ENCODE measurements around the gene UBE2D4.

UBE2D4 gene

GRCh38 chr7:43902542-43903054 is 23.6 kb upstream of the UBE2D4 start:
- no peak for TF ChIP-seq ZNF274 (IDR thresholded peaks at IDR 0.05; ENCODE audit: low read depth, low read length)
- H3K4me3 ChIP-seq (ENCODE audit: low read length): no peak overlapping the region

DNA sequence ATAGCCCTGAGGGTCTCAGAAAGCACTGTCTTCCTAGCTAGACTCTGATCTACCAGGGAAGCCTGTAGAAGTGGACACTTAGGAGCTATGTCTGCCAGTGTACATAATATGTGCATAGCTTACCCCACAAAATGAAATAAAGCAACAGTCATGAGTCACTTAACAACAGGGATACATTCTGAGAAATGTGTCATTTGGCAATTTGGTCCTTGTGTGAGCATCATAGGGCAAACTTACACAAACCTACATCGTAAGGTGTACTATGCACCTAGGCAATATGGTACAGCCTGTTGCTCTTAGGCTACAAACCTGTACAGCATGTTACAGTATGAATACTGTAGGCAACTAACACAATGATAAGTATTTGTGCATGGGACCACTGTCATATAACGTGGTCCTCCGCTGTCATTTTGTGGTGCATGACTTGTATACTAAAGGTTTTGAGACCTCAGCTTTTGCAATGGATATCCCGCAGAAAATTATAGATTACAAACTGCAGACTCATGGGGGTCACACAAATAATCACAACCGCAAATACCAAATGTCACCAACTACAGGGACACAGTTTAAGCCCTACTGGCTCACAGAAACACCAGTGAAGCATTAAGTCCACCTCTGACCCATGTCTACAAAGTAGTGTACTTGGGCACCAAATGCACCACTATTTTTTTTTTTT is 21.6 kb upstream of the UBE2D4 start:
- no peak overlapping the region for H3K4me3 ChIP-seq (ENCODE audit: low read length)
- TF ChIP-seq ZNF274 (IDR thresholded peaks at IDR 0.05; ENCODE audit: low read depth, low read length): no peak

GRCh38 chr7:43905209-43905946 is 20.9 kb upstream of the UBE2D4 start:
- peak overlapping the region; percentile 63 for H3K4me3 ChIP-seq (ENCODE audit: low read length)
- no peak for TF ChIP-seq ZNF274 (IDR thresholded peaks at IDR 0.05; ENCODE audit: low read depth, low read length)

DNA sequence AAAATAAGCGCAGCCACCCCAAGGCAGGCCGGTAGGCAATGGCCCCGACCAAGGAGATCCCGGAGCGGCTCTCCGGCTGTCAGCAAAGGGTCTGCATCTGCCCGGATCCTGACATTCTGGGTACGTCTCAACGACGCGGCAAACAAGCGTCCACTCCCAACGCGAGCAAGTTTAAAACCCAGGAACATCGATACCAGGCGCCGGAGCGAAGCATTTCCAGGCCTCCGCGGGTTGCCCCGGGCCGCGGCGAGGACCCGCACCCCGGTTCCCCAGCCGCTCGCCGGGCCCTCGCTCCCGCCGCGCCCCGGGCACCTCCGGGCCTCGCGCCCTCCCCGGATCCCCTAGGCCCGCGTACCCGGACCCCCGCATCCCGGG is 20.3 kb upstream of the UBE2D4 start:
- no peak for TF ChIP-seq ZNF274 (IDR thresholded peaks at IDR 0.05; ENCODE audit: low read depth, low read length)
- peak overlapping the region; percentile 63 for H3K4me3 ChIP-seq (ENCODE audit: low read length)

- TF ChIP-seq ZNF274 (IDR thresholded peaks at IDR 0.05; ENCODE audit: low read depth, low read length): no peak
- H3K4me3 ChIP-seq (ENCODE audit: low read length): peak within 1 kb of the TSS; percentile 63
These were observed 19.8 kb upstream of the UBE2D4 start, which contains the start of gene URGCP for GRCh38 chr7:43906331-43907010. Gene URGCP (minus strand): TSS chr7:43906596. CDS start chr7:43906575, 21 bp downstream.

GRCh38 chr7:43914795-43915194 is 11.4 kb upstream of the UBE2D4 start:
- no peak for TF ChIP-seq ZNF274 (IDR thresholded peaks at IDR 0.05; ENCODE audit: low read depth, low read length)

GRCh38 chr7:43915907-43916306 is 10.3 kb upstream of the UBE2D4 start:
- no peak overlapping the region for H3K4me3 ChIP-seq (ENCODE audit: low read length)
- no peak for TF ChIP-seq ZNF274 (IDR thresholded peaks at IDR 0.05; ENCODE audit: low read depth, low read length)

More at GRCh38 chr7:43914795-43915194, 11.4 kb upstream of the UBE2D4 start:
- no peak overlapping the region for H3K4me3 ChIP-seq (ENCODE audit: low read length)

DNA sequence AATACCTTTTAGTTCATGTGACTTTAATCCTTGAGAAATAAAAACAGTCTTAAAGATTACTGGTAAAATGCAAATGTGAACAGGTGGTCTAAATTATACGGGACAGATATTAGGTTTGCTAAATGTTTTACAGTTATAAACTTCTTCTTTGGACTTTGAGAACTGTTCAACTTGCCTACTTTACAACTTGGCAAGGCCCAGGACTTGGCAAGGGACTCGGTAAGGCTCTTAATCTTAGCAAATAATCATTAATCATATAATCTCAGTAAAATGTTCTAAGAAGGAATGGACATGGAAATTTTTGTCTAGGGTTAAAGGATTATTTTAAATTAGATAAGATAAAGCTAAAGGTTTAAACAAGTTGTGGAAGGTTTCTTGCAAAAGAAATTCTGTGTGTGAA is 4.8 kb upstream of the UBE2D4 start:
- no peak for TF ChIP-seq ZNF274 (IDR thresholded peaks at IDR 0.05; ENCODE audit: low read depth, low read length)
- no peak overlapping the region for H3K4me3 ChIP-seq (ENCODE audit: low read length)

DNA sequence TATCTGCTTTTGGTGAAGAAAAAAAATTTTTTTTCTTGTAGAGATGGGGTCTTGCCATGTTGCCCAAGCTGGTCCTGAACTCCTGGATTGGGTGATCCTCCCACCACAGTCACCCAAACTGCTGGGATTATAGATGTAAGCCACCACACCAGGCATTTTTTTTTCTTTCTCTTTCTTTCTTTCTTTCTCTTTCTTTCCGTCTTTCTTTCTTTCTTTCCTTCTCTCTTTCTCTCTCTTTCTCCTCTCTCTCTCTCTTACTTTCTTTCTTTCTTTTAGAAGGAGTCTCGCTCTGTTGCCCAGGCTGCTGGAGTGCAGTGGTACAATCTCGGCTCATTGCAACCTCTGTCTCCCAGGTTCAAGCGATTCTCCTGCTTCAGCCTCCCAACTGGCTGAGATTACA is 3.5 kb upstream of the UBE2D4 start:
- no peak overlapping the region for H3K4me3 ChIP-seq (ENCODE audit: low read length)
- TF ChIP-seq ZNF274 (IDR thresholded peaks at IDR 0.05; ENCODE audit: low read depth, low read length): no peak

DNA sequence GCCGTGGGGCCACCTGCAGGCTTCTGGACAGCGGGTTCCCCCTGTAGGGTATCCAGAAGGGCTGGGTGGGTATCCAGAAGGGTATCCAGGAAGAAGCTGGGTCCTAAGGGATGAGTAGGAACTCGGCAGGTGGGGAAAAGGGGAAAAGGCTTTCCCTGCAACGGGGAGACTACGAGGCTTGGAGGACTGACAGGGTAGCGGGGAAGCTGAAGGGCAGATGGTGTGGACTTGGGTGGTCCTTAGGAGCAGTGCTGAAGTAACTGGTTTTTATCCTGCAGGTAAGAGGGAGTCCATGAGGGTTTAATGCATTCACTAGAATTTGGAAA is 525 bp downstream of the UBE2D4 start:
- no peak for TF ChIP-seq ZNF274 (IDR thresholded peaks at IDR 0.05; ENCODE audit: low read depth, low read length)
- H3K4me3 ChIP-seq (ENCODE audit: low read length): peak overlapping the region; percentile 86

DNA sequence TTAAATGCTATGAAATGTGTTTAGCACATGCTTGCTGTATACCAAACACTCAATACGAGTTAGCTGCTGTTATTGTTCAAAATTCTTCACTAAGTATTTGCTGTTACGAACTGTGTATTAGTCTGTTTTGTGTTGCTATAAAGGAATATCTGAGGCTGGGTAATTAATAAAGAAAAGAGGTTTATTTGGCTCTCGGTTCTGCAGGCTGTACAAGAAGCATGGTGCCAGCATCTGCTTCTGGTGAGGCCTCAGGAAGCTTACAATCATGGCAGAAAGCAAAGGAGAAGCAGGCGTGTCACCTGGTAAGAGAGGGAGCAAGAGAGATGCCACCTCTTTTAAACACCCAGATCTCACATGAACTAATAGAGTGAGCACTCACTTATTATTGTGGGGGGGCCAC is 1.6 kb downstream of the UBE2D4 start:
- no peak overlapping the region for H3K4me3 ChIP-seq (ENCODE audit: low read length)
- TF ChIP-seq ZNF274 (IDR thresholded peaks at IDR 0.05; ENCODE audit: low read depth, low read length): no peak

GRCh38 chr7:43929529-43930457 is 3.6 kb downstream of the UBE2D4 start:
- TF ChIP-seq ZNF274 (IDR thresholded peaks at IDR 0.05; ENCODE audit: low read depth, low read length): no peak
- no peak overlapping the region for H3K4me3 ChIP-seq (ENCODE audit: low read length)

- H3K4me3 ChIP-seq (ENCODE audit: low read length): no peak overlapping the region
- no peak for TF ChIP-seq ZNF274 (IDR thresholded peaks at IDR 0.05; ENCODE audit: low read depth, low read length)
These were observed 5.1 kb downstream of the UBE2D4 start for GRCh38 chr7:43931346-43931745.
